Effector memory CD8-positive, alpha-beta T cell (primary cell): Measurements from ENCODE around the gene IGFALS.

ENCODE experiments used
- ATAC-seq: fragments of 150-1000 bp; cut with Tn5 transposase; replicated peaks from 2 replicates; pipeline ENCODE4 v1.10.0; 2021; ENCODE audit warnings: mild to moderate bottlenecking, moderate library complexity
- DNase-seq, 3 experiments: peaks; one replicate each; pipeline ENCODE4 v3.0.0; 2021
- H3K27ac Mint-ChIP-seq, 2 donors: one replicate each; pipeline ENCODE4 v1.8.0; 2022; ENCODE audit warnings: mild to moderate bottlenecking in 2 of 2, mixed read lengths in 2 of 2, moderate library complexity in 2 of 2
- H3K27me3 Mint-ChIP-seq, 2 donors: one replicate each; pipeline ENCODE4 v1.8.0; 2022; ENCODE audit warnings: mixed read lengths in 2 of 2
- H3K36me3 Mint-ChIP-seq: one replicate; pipeline ENCODE4 v1.8.0; 2022; ENCODE audit warnings: mild to moderate bottlenecking, moderate library complexity, mixed read lengths; ENCODE audit not compliant: insufficient read depth
- H3K4me1 Mint-ChIP-seq, 2 donors: one replicate each; pipeline ENCODE4 v1.8.0; 2022; ENCODE audit warnings: low read depth in 2 of 2, mixed read lengths in 2 of 2
- H3K4me3 Mint-ChIP-seq, 2 donors: one replicate each; pipeline ENCODE4 v1.8.0; 2022; ENCODE audit warnings: mild to moderate bottlenecking in 2 of 2, mixed read lengths in 2 of 2, moderate library complexity in 2 of 2
- H3K9me3 Mint-ChIP-seq, 2 donors: one replicate each; pipeline ENCODE4 v1.8.0; 2022; ENCODE audit warnings: mixed read lengths in 2 of 2

Gene IGFALS

GRCh38 chr16:1790261-1790610 lies 3.3 kb downstream of the IGFALS start:
- Mint-ChIP-seq H3K9me3 (no peaks in the 10 kb centered on the region), H3K4me1 (peaks cover 5 to 9% of the 10 kb centered on the region in 2 donors), H3K4me3 (no peak overlapping the region), H3K27ac (no peak overlapping the region), H3K36me3 (peaks cover 16% of the 10 kb centered on the region), H3K27me3 (no peaks in the 10 kb centered on the region)
- DNase-seq (no peak), ATAC-seq (no peak)

- ATAC-seq (no peak), DNase-seq (no peak)
- Mint-ChIP-seq H3K4me3 (no peak overlapping the region), H3K27me3 (no peaks in the 10 kb centered on the region), H3K9me3 (no peaks in the 10 kb centered on the region), H3K27ac (no peak overlapping the region), H3K36me3 (peaks cover 18% of the 10 kb centered on the region), H3K4me1 (peaks cover 8 to 12% of the 10 kb centered on the region in 2 donors)
Observed at GRCh38 chr16:1789643-1790045, 3.9 kb downstream of the IGFALS start.

- H3K4me1 Mint-ChIP-seq = peaks cover 10 to 13% of the 10 kb centered on the region in 2 donors
Observed at GRCh38 chr16:1788708-1789100, 4.8 kb downstream of the IGFALS start.

GRCh38 chr16:1788095-1788707 lies 5.3 kb downstream of the IGFALS start:
- ATAC-seq = no peak
- no peaks in the 10 kb centered on the region for H3K9me3 Mint-ChIP-seq
- no peak for DNase-seq
- H3K27ac Mint-ChIP-seq = no peak overlapping the region
- peaks cover 19% of the 10 kb centered on the region for H3K36me3 Mint-ChIP-seq
- no peak overlapping the region for H3K4me3 Mint-ChIP-seq
- peaks cover 14 to 15% of the 10 kb centered on the region in 2 donors for H3K4me1 Mint-ChIP-seq
- H3K27me3 Mint-ChIP-seq = no peaks in the 10 kb centered on the region

More at GRCh38 chr16:1788708-1789100, 4.8 kb downstream of the IGFALS start:
- peaks cover 18% of the 10 kb centered on the region for H3K36me3 Mint-ChIP-seq
- no peak for ATAC-seq
- H3K9me3 Mint-ChIP-seq = no peaks in the 10 kb centered on the region
- DNase-seq = no peak
- H3K27ac Mint-ChIP-seq = peak overlapping the region in 1 of 2 donors; percentile 36
- H3K4me3 Mint-ChIP-seq = peak overlapping the region in 1 of 2 donors; percentile 24
- H3K27me3 Mint-ChIP-seq = no peaks in the 10 kb centered on the region

- H3K4me3 Mint-ChIP-seq = no peak overlapping the region
- peaks cover 25% of the 10 kb centered on the region for H3K36me3 Mint-ChIP-seq
- peaks cover 14 to 16% of the 10 kb centered on the region in 2 donors for H3K4me1 Mint-ChIP-seq
- DNase-seq = no peak
- ATAC-seq = no peak
- H3K27ac Mint-ChIP-seq = no peak overlapping the region
- no peaks in the 10 kb centered on the region for H3K9me3 Mint-ChIP-seq
- no peaks in the 10 kb centered on the region for H3K27me3 Mint-ChIP-seq
Observed at GRCh38 chr16:1787322-1788094, 6.0 kb downstream of the IGFALS start.

- DNase-seq (no peak), ATAC-seq (no peak)
- Mint-ChIP-seq H3K9me3 (no peaks in the 10 kb centered on the region), H3K27me3 (no peaks in the 10 kb centered on the region), H3K36me3 (peaks cover 27% of the 10 kb centered on the region), H3K4me1 (peaks cover 14 to 16% of the 10 kb centered on the region in 2 donors), H3K4me3 (no peak overlapping the region), H3K27ac (no peak overlapping the region)
Observed at GRCh38 chr16:1787056-1787321, 6.5 kb downstream of the IGFALS start.

GRCh38 chr16:1786242-1787055 lies 7.1 kb downstream of the IGFALS start:
- Mint-ChIP-seq H3K4me1 (peaks cover 18 to 21% of the 10 kb centered on the region in 2 donors), H3K4me3 (no peak overlapping the region), H3K27ac (no peak overlapping the region), H3K27me3 (no peaks in the 10 kb centered on the region), H3K36me3 (peaks cover 32% of the 10 kb centered on the region), H3K9me3 (no peaks in the 10 kb centered on the region)
- DNase-seq (no peak), ATAC-seq (no peak)

- no peaks in the 10 kb centered on the region for H3K9me3 Mint-ChIP-seq
- H3K36me3 Mint-ChIP-seq = peaks cover 38% of the 10 kb centered on the region
- H3K4me1 Mint-ChIP-seq = peaks cover 20 to 21% of the 10 kb centered on the region in 2 donors
- DNase-seq = no peak
- H3K4me3 Mint-ChIP-seq = peak overlapping the region in 1 of 2 donors; percentile 6
- no peak overlapping the region for H3K27ac Mint-ChIP-seq
- H3K27me3 Mint-ChIP-seq = no peaks in the 10 kb centered on the region
- ATAC-seq = no peak
Observed at GRCh38 chr16:1785846-1786170, 7.7 kb downstream of the IGFALS start.

- DNase-seq (no peak), ATAC-seq (no peak)
- H3K36me3 Mint-ChIP-seq = peaks cover 41% of the 10 kb centered on the region
- peak overlapping the region; percentile 37 to 67 for H3K4me3 Mint-ChIP-seq
- no peaks in the 10 kb centered on the region for H3K9me3 Mint-ChIP-seq
- H3K27me3 Mint-ChIP-seq = no peaks in the 10 kb centered on the region
- H3K27ac Mint-ChIP-seq = no peak overlapping the region
- H3K4me1 Mint-ChIP-seq = peaks cover 20 to 23% of the 10 kb centered on the region in 2 donors
Observed at GRCh38 chr16:1784977-1785845, 8.3 kb downstream of the IGFALS start.

- Mint-ChIP-seq H3K4me1 (peaks cover 19 to 21% of the 10 kb centered on the region in 2 donors), H3K9me3 (no peaks in the 10 kb centered on the region), H3K36me3 (peaks cover 42% of the 10 kb centered on the region), H3K4me3 (peak within 1 kb of the TSS; percentile 88 to 89), H3K27ac (peak within 1 kb of the TSS; percentile 88 to 94), H3K27me3 (no peaks in the 10 kb centered on the region)
- DNase-seq (peak; percentile 92 to 95 (median 95)), ATAC-seq (peak; percentile 84)
Observed at GRCh38 chr16:1782408-1783264, 10.9 kb downstream of the IGFALS start, which contains the start of the genes NUBP2 and SPSB3. Gene NUBP2, plus strand, starts transcription at chr16:1782960. Its CDS starts 61 bp downstream, at chr16:1783021. Gene SPSB3, minus strand, starts transcription at chr16:1782571. Its CDS starts 1,088 bp downstream, at chr16:1781483.

GRCh38 chr16:1781758-1782407 lies 11.6 kb downstream of the IGFALS start:
- Mint-ChIP-seq H3K36me3 (peaks cover 40% of the 10 kb centered on the region), H3K4me1 (peaks cover 19 to 21% of the 10 kb centered on the region in 2 donors), H3K9me3 (no peaks in the 10 kb centered on the region), H3K27ac (peak overlapping the region; percentile 88 to 94), H3K27me3 (no peaks in the 10 kb centered on the region), H3K4me3 (peak overlapping the region; percentile 88 to 89)
- DNase-seq (peak; percentile 28 to 40 (median 34)), ATAC-seq (peak; percentile 16)

GRCh38 chr16:1781254-1781653 lies 12.3 kb downstream of the IGFALS start:
- H3K4me1 Mint-ChIP-seq = peaks cover 19 to 21% of the 10 kb centered on the region in 2 donors

More at GRCh38 chr16:1781254-1781653, 12.3 kb downstream of the IGFALS start:
- no peak for DNase-seq
- ATAC-seq = no peak
- Mint-ChIP-seq H3K9me3 (no peaks in the 10 kb centered on the region), H3K4me3 (peak overlapping the region; percentile 88 to 89), H3K27ac (peak overlapping the region; percentile 88 to 94), H3K27me3 (no peaks in the 10 kb centered on the region), H3K36me3 (peaks cover 44% of the 10 kb centered on the region)
